Fibroblast of villous mesenchyme (primary cell): ENCODE measurements around the gene NHS. TPM values are rescaled to one million over a fixed set of nuclear protein-coding genes. Genes with fewer than 3 reads are reported as not detected.
A peak's percentile ranks its signal among the peaks of the same experiment; 100 is the strongest.

ENCODE experiments used
- DNase-seq: peaks from one replicate; pipeline ENCODE4 v3.0.0-alpha.2; 2010; ENCODE audit warnings: low read depth
- H3K4me3 ChIP-seq: 2 replicates; pipeline ENCODE4 v1.5.1; 2011; ENCODE audit warnings: low read depth, mild to moderate bottlenecking, low read length
- CTCF ChIP-seq: IDR thresholded peaks from 2 replicates; pipeline ENCODE4 v1.5.1; 2012; ENCODE audit warnings: low read depth, mild to moderate bottlenecking, low read length; ENCODE audit not compliant: insufficient read depth
- total RNA-seq: library from RNA; depleted of rRNA; stranded (reverse); fragments of >200 nt; gene quantifications from 2 replicates; pipeline ENCODE4 v1.2.3, GENCODE V29; 2012

NHS gene
- total RNA-seq, 1 donor, result 5.2 TPM

GRCh38 chrX:17527135-17527701, 152.2 kb downstream of the NHS start:
- no peak overlapping the region for H3K4me3 ChIP-seq
- no peak for TF ChIP-seq CTCF
- DNase-seq, result peak; percentile 8

GRCh38 chrX:17527922-17528321, 152.9 kb downstream of the NHS start:
- DNase-seq, result no peak
- no peak overlapping the region for H3K4me3 ChIP-seq
- no peak for TF ChIP-seq CTCF

GRCh38 chrX:17529151-17529745, 154.2 kb downstream of the NHS start:
- no peak overlapping the region for H3K4me3 ChIP-seq
- TF ChIP-seq CTCF, result no peak
- DNase-seq, result no peak

- no peak overlapping the region for H3K4me3 ChIP-seq
- DNase-seq, result no peak
- TF ChIP-seq CTCF, result no peak
These were observed 156.5 kb downstream of the NHS start for GRCh38 chrX:17531500-17531899.

GRCh38 chrX:17535229-17535628, 160.2 kb downstream of the NHS start:
- no peak overlapping the region for H3K4me3 ChIP-seq
- peak; percentile 41 for TF ChIP-seq CTCF
- DNase-seq, result peak; percentile 21

GRCh38 chrX:17537723-17538243, 162.8 kb downstream of the NHS start:
- H3K4me3 ChIP-seq, result no peak overlapping the region
- no peak for DNase-seq
- no peak for TF ChIP-seq CTCF
